Heart left ventricle (tissue), 13 donors: Measurements from ENCODE around the gene AHNAK2.

Source experiments
- CTCF ChIP-seq, 12 donors: fragments of 200-600 bp; sonication (generic) in 4 of 12; IDR thresholded peaks; one replicate each; pipeline versions ENCODE4 v1.5.0 to v1.8.0; 2018 to 2022; ENCODE audit warnings: antibody characterized with exemption in 12 of 12, mild to moderate bottlenecking in 5 of 12
- POLR2A ChIP-seq, 2 donors: fragments of 450-650 bp; IDR thresholded peaks; one replicate each; pipeline ENCODE4 v1.6.1; 2017; ENCODE audit warnings: antibody characterized with exemption in 2 of 2, mild to moderate bottlenecking in 2 of 2, moderate library complexity in 2 of 2
- donor health status: ischemic (EF 13 %, LVEDD 7.1; RV severe dilation, severe dysfunction).
- donor health status: DM: no; HTN: yes; CAD: no.
- donor health status: DM: no; HTN: no; CAD: no.
- donor health status: ischemic (EF 25% LVEDD 6.9; RV normal size, moderate dysfunction).
- donor health status: ischemic (EF 25% LVEDD 5.7; RV mildly dilated, moderate dysfunction).
- donor health status: ischemic (EF 35%, LVEDD 5.7; RV mildly dilated, moderate dysfunction).
- donor health status: nonischemic (EF 11% LVEDD 7.7; RV severe dilation, severe dysfunction).
- donor health status: DM: yes; HTN: yes; CAD: no.
- donor health status: PGD.
- donor health status: ischemic (EF 29% LVEDD 5.4; RV normal size, mild dysfunction).
- donor health status: nonischemic (EF 23%, LVEDD 6.1; RV moderate dilation, normal function).

- TF ChIP-seq CTCF (IDR thresholded peaks at IDR 0.05), result peak in 4 of 12 donors; percentile 10 to 34 (median 26)
- TF ChIP-seq POLR2A (IDR thresholded peaks at IDR 0.05), result no peak
Observed at GRCh38 chr14:105013150-105013785, 35.1 kb upstream of the AHNAK2 start.
